Measurements from ENCODE around the gene CUX1.
A peak's percentile ranks its signal among the peaks of the same experiment; 100 is the strongest.
"Not testable (repeated sequence)": the region's sequence is repeated elsewhere in the genome, so short reads cannot be mapped to it uniquely, and the experiment has no call there.

Gene CUX1

DNA sequence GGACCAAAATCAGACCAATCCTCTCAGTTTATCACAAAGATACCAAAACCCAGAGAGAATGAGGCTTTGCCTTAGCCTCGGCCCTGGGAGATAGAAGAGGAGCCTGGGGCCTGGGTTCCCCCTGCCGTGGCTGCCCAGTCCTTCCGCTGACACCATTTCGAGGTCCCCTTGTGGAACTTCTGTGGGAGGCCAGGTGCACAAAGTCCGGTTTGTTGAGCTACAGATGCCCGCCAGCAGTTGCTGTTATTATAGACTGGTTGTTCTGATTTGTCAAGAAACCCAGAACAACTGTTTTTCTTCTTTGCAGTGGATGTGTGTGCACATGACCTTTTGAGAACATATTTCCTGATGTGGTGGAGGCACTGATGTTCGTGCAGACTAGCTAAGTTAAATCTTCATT, 47.6 kb downstream of the CUX1 start:
- H3K4me3 ChIP-seq (ENCODE audit: extremely low read depth, insufficient read depth, low read length, poor library complexity, severe bottlenecking): no peak overlapping the region
- peaks cover 20% of the 10 kb centered on the region for H3K36me3 ChIP-seq (ENCODE audit: control insufficient read depth, insufficient read depth, low read length)
- no peaks in the 10 kb centered on the region for H3K9me3 ChIP-seq (ENCODE audit: control insufficient read depth, low read length)
- 95 to 96% methylated on average over 5 to 7 of the region's 7 CpGs for WGBS, 2 experiments (ENCODE audit: insufficient coverage in 2 of 2)
- no peak overlapping the region for H3K27ac ChIP-seq (ENCODE audit: low read depth, low read length, severe bottlenecking)
- H3K4me1 ChIP-seq (ENCODE audit: control insufficient read depth, insufficient read depth, low read length, poor library complexity, severe bottlenecking): peaks cover 9% of the 10 kb centered on the region

DNA sequence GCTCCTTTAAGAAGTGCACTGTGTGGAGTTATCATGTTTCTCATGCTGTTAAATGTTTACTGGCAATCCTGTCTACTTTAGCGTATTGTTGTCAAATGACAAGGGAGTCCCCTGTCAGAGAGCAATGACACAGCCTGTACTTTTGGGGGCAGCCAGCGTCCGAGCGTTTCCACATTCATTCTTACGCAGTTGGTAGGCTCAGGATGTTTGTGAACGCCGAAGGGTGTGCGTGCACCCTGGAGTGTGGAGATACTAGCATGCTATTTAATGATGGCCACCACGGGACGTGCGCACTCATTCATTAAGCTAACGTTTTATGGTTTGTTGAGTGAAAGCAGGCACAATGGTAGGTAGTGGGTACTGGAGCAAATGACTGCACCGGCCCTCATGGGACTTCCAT, 48.0 kb downstream of the CUX1 start:
- H3K36me3 ChIP-seq (ENCODE audit: control insufficient read depth, insufficient read depth, low read length): peaks cover 20% of the 10 kb centered on the region
- no peak overlapping the region for H3K27ac ChIP-seq (ENCODE audit: low read depth, low read length, severe bottlenecking)
- no peaks in the 10 kb centered on the region for H3K9me3 ChIP-seq (ENCODE audit: control insufficient read depth, low read length)
- H3K4me3 ChIP-seq (ENCODE audit: extremely low read depth, insufficient read depth, low read length, poor library complexity, severe bottlenecking): no peak overlapping the region
- H3K4me1 ChIP-seq (ENCODE audit: control insufficient read depth, insufficient read depth, low read length, poor library complexity, severe bottlenecking): peaks cover 11% of the 10 kb centered on the region
- WGBS, 2 experiments (ENCODE audit: insufficient coverage in 2 of 2): 97 to 98% methylated on average over 11 to 13 of the region's 13 CpGs

DNA sequence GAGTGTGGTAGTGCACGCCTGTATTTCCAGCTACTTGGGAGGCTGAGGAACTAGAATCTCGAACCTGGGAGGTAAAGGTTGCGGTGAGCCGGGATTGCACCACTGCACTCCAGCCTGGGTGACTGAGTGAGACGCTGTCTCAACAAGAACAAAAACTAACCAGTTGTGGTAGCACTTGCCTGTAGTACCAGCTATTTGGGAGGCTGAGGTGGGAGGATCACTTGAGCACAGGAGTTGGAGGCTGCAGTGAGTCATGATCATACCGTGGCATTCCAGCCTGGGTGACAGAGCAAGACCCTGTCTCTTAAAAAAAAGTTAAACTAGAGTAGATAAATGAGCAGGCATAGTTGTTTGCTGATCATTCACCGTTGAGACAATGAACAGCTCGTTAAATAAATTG, 48.9 kb downstream of the CUX1 start:
- Histone ChIP-seq H3K36me3 (ENCODE audit: control insufficient read depth, insufficient read depth, low read length) (peaks cover 20% of the 10 kb centered on the region), H3K4me1 (ENCODE audit: control insufficient read depth, insufficient read depth, low read length, poor library complexity, severe bottlenecking) (peaks cover 15% of the 10 kb centered on the region), H3K27ac (ENCODE audit: low read depth, low read length, severe bottlenecking) (no peak overlapping the region), H3K9me3 (ENCODE audit: control insufficient read depth, low read length) (no peaks in the 10 kb centered on the region), H3K4me3 (ENCODE audit: extremely low read depth, insufficient read depth, low read length, poor library complexity, severe bottlenecking) (no peak overlapping the region)
- WGBS, 2 experiments (ENCODE audit: insufficient coverage in 2 of 2): 93 to 97% methylated on average over 8 of the region's 8 CpGs

DNA sequence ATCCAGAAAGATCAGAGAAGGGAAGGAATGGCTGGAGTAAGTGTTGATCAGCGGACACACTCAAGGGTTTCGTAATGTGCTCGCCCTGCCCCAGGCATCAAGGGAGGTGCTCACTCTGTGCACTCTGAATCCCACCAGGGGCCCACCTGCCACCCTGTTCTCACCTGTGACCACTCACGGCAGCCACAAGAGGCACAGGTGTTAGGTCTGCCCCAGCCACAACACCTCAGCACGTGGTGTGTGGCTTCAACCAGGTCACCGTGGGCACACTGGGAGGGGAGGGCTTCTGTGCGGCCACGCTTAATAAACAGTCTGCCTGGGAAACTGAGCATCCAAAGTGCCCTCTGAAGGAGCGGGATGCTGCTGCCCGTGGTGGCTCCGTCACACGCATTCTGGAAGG, 49.8 kb downstream of the CUX1 start:
- 97% methylated on average over 8 to 12 of the region's 12 CpGs for WGBS, 2 experiments (ENCODE audit: insufficient coverage in 2 of 2)
- Histone ChIP-seq H3K4me1 (ENCODE audit: control insufficient read depth, insufficient read depth, low read length, poor library complexity, severe bottlenecking) (peaks cover 15% of the 10 kb centered on the region), H3K36me3 (ENCODE audit: control insufficient read depth, insufficient read depth, low read length) (peaks cover 20% of the 10 kb centered on the region), H3K27ac (ENCODE audit: low read depth, low read length, severe bottlenecking) (no peak overlapping the region), H3K4me3 (ENCODE audit: extremely low read depth, insufficient read depth, low read length, poor library complexity, severe bottlenecking) (no peak overlapping the region), H3K9me3 (ENCODE audit: control insufficient read depth, low read length) (no peaks in the 10 kb centered on the region)

DNA sequence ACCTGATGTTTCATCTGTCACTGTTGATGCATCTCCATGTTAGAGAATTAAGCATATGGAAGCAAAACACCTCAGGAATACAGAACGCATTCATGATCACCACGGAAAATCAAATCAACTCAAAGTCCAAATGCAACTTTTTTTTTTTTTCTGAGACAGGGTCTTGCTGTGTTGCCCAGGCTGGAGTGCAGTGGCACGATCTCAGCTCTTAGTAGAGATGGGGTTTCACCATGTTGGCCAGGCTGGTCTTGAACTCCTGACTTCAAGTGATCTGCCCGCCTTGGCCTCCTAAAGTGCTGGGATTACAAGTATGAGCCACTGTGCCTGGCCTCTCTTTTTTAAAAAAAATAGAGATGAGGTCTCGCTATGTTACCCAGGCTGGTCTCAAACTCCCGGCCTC, 50.3 kb downstream of the CUX1 start:
- H3K27ac ChIP-seq (ENCODE audit: low read depth, low read length, severe bottlenecking); H3K4me3 ChIP-seq (ENCODE audit: extremely low read depth, insufficient read depth, low read length, poor library complexity, severe bottlenecking); H3K9me3 ChIP-seq (ENCODE audit: control insufficient read depth, low read length): not testable (repeated sequence)
- H3K36me3 ChIP-seq (ENCODE audit: control insufficient read depth, insufficient read depth, low read length): peaks cover 20% of the 10 kb centered on the region
- 83 to 97% methylated on average over 4 of the region's 6 CpGs for WGBS, 2 experiments (ENCODE audit: insufficient coverage in 2 of 2)
- peaks cover 15% of the 10 kb centered on the region for H3K4me1 ChIP-seq (ENCODE audit: control insufficient read depth, insufficient read depth, low read length, poor library complexity, severe bottlenecking)

DNA sequence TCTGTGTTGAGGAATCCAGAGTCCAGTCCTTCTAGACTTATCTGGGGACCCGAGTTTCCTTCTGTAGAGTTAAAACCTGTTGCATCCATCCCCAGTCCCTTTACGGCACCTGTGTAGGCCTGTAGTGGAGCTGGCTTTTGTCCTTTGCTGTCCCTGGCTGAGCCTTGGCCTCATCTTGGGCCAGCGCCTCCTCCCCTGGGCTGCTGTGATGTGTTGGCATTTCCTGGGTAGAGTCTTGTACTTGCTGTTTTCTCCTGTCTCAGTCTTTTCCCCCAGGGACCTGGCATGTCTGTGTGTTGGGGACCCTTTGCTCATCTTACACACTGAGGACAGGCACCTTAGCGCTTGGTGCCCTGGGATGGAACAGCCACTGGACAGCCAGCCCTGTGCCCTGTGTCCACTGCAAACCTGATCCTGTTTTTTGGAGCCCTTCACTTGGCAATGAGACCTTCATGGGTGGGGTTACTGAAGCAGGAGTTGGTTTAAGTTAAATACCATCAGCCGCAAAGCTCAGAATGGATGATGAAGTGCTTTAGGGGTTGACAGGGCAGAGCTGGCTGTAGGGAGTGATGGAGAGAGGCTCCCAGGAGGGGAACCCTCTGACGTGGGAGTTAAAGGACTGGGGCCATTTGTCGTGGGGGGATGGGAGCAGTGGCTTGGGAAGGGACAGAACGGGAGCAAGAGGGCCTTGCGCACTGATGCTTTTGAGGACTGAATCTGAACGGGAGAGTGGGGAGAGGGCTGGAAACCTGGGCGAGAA, 50.9 kb downstream of the CUX1 start:
- peaks cover 17% of the 10 kb centered on the region for H3K4me1 ChIP-seq (ENCODE audit: control insufficient read depth, insufficient read depth, low read length, poor library complexity, severe bottlenecking)
- peaks cover 20% of the 10 kb centered on the region for H3K36me3 ChIP-seq (ENCODE audit: control insufficient read depth, insufficient read depth, low read length)
- H3K9me3 ChIP-seq (ENCODE audit: control insufficient read depth, low read length): no peaks in the 10 kb centered on the region
- WGBS, 2 experiments (ENCODE audit: insufficient coverage in 2 of 2): 87 to 89% methylated on average over 9 to 10 of the region's 11 CpGs
- no peak overlapping the region for H3K27ac ChIP-seq (ENCODE audit: low read depth, low read length, severe bottlenecking)
- H3K4me3 ChIP-seq (ENCODE audit: extremely low read depth, insufficient read depth, low read length, poor library complexity, severe bottlenecking): no peak overlapping the region

DNA sequence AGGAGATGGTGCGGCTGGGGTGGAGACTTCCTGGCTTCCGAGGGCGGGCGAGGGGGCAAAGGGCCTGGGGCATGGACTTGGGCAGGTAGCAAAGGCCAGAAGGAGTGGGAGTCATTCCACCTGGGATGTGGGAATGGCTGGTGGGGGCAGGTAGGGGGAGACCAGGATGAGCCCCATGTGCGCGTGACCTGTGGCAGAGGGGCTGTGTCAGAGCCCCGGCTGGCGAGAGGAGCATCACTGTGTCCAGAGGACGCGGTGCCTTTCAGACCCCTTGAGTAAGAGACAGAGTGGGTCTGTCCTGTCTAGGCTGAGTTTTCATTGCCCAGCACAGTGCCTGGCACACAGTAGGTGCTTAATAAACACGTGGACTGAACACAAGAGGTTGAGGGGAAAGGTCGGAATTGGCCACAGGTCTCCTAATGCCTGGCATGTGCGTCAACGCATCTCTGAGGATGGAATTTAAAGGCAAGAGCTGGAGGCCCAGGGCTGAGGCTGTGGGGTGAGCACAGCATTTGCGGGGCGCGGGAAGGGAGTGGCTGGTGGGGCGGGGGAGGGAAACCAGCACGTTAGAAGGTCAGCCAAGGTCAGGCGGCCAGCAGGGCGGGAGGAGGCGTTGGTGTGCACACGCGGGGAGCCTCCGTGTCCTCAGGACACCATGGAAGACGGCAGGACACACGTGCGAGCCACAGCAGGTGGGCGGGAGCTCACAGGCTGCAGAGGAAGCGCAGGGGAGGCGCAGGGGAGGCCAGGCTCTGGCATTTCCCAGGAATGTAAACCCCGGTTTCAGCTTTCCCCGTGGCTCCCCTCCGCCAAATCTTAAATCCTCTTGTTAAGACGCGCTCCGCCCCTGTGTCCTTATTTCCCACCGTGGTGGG, 51.8 kb downstream of the CUX1 start:
- Histone ChIP-seq H3K4me3 (ENCODE audit: extremely low read depth, insufficient read depth, low read length, poor library complexity, severe bottlenecking) (no peak overlapping the region), H3K9me3 (ENCODE audit: control insufficient read depth, low read length) (no peaks in the 10 kb centered on the region), H3K36me3 (ENCODE audit: control insufficient read depth, insufficient read depth, low read length) (peaks cover 16% of the 10 kb centered on the region), H3K27ac (ENCODE audit: low read depth, low read length, severe bottlenecking) (peak overlapping the region; percentile 81), H3K4me1 (ENCODE audit: control insufficient read depth, insufficient read depth, low read length, poor library complexity, severe bottlenecking) (peaks cover 25% of the 10 kb centered on the region)
- 52 to 59% methylated on average over 37 to 38 of the region's 38 CpGs for WGBS, 2 experiments (ENCODE audit: insufficient coverage in 2 of 2)

DNA sequence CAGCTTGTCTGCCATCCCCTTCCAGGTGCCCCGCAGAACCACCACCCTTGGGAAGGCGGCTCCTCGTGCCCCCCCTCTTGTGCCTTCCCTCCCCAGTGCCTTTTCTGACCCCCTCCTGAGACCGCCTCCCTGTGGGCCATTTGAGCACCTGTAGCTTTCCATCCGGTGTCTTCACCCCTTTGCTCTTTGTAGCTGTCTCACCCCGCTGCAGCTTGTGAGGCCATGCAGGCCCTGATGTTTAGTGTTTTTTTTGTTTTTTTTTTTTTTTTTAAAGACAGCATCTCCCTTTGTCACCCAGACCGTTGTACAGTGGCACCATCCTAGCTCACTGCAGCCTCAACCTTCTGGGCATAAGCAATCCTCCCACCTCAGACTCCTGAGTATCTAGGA, 52.5 kb downstream of the CUX1 start:
- 61 to 69% methylated on average over 2 to 3 of the region's 7 CpGs for WGBS, 2 experiments (ENCODE audit: insufficient coverage in 2 of 2)
- H3K36me3 ChIP-seq (ENCODE audit: control insufficient read depth, insufficient read depth, low read length): peaks cover 14% of the 10 kb centered on the region
- no peaks in the 10 kb centered on the region for H3K9me3 ChIP-seq (ENCODE audit: control insufficient read depth, low read length)
- no peak overlapping the region for H3K4me3 ChIP-seq (ENCODE audit: extremely low read depth, insufficient read depth, low read length, poor library complexity, severe bottlenecking)
- H3K4me1 ChIP-seq (ENCODE audit: control insufficient read depth, insufficient read depth, low read length, poor library complexity, severe bottlenecking): peaks cover 29% of the 10 kb centered on the region
- peak overlapping the region; percentile 81 for H3K27ac ChIP-seq (ENCODE audit: low read depth, low read length, severe bottlenecking)

DNA sequence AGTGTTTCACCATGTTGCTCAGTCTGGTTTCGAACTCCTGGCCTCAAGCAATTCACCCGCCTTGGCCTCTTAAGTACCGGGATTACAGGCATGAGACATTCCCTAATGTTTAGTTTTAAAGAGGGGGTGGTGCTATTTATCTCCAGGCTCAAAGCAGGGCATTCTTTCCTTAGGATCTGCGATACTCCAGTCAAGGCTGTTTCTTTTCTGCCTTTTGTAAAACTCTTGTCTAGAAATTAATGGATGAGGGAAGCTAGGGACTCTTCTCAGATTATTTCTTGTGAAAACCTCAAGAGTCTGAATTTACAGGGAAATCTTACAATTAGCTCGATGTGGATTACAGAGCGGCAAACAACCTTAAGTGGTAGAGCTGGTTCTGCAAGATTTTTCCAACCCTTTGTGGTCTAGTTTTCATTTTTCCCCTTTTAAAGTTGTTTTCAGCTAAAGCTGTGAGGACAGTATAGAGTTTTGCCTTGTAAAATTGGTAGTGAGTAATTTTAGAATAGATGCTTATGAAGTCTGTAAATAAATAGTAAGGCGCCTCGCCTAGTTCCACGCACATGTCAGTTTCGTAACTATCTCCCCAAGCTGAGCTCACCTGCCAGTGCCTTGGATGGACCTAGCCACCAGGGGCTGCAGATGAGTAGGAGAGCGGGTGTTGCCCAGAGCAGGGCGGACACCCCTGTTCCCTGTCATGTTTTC, 53.1 kb downstream of the CUX1 start:
- Histone ChIP-seq H3K4me3 (ENCODE audit: extremely low read depth, insufficient read depth, low read length, poor library complexity, severe bottlenecking) (no peak overlapping the region), H3K9me3 (ENCODE audit: control insufficient read depth, low read length) (no peaks in the 10 kb centered on the region), H3K36me3 (ENCODE audit: control insufficient read depth, insufficient read depth, low read length) (peaks cover 8% of the 10 kb centered on the region), H3K27ac (ENCODE audit: low read depth, low read length, severe bottlenecking) (peak overlapping the region; percentile 81), H3K4me1 (ENCODE audit: control insufficient read depth, insufficient read depth, low read length, poor library complexity, severe bottlenecking) (peaks cover 29% of the 10 kb centered on the region)
- WGBS, 2 experiments (ENCODE audit: insufficient coverage in 2 of 2): 78 to 91% methylated on average over 9 to 12 of the region's 12 CpGs

DNA sequence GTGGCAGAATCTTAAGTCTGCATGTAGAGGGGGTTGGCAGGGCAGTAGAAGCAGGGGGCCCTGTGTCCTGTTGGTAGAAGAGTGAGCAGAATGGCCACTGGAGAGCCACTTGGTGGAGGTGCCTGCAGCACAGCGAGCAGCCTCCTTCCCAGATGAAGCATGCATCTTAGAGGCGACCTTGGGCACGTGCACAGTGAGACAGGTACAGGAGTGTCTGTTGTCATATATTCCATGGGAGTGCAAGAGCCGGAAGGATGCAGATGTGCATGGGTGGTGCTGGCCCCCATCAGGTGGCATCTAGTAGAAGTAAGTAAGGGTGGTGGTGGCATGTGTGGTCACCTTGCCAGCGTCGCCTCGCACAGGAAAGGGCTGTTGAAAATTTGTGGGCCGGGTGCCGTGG, 53.9 kb downstream of the CUX1 start:
- Histone ChIP-seq H3K27ac (ENCODE audit: low read depth, low read length, severe bottlenecking) (no peak overlapping the region), H3K4me1 (ENCODE audit: control insufficient read depth, insufficient read depth, low read length, poor library complexity, severe bottlenecking) (peaks cover 29% of the 10 kb centered on the region), H3K4me3 (ENCODE audit: extremely low read depth, insufficient read depth, low read length, poor library complexity, severe bottlenecking) (no peak overlapping the region), H3K9me3 (ENCODE audit: control insufficient read depth, low read length) (no peaks in the 10 kb centered on the region), H3K36me3 (ENCODE audit: control insufficient read depth, insufficient read depth, low read length) (no peaks in the 10 kb centered on the region)
- WGBS, 2 experiments (ENCODE audit: insufficient coverage in 2 of 2): 92 to 99% methylated on average over 8 to 9 of the region's 9 CpGs

All from mesodermal cell (in vitro differentiated cells).